Kidney (tissue), 14 donors: ENCODE measurements around the gene RIN2. TPM values are rescaled to one million over a fixed set of nuclear protein-coding genes. Genes with fewer than 3 reads are reported as not detected.
A peak's percentile ranks its signal among the peaks of the same experiment; 100 is the strongest.
"Not testable (repeated sequence)": the region's sequence is repeated elsewhere in the genome, so short reads cannot be mapped to it uniquely, and the experiment has no call there.

Experiments used
- DNase-seq, 5 donors: peaks; one replicate each; pipeline ENCODE4 v3.0.0-alpha.2; 2013 to 2020
- FAIRE-seq: peaks from 2 replicates; lab custom pipeline; 2012; peaks lifted over from hg19 to GRCh38; lab: Jason Lieb, UNC
- H3K27ac ChIP-seq, 2 donors: one replicate each; pipeline ENCODE4 v1.7.0; 2013; ENCODE audit warnings: low read depth in 2 of 2, low read length in 2 of 2, inconsistent platforms in 1 of 2
- H3K27me3 ChIP-seq: one replicate; pipeline ENCODE4 v1.7.1; 2013; ENCODE audit warnings: low read length, inconsistent platforms; ENCODE audit not compliant: control insufficient read depth, insufficient read depth
- H3K36me3 ChIP-seq, 3 donors: one replicate each; pipeline versions ENCODE4 v1.7.0 to v1.7.1; 2013; ENCODE audit warnings: low read length in 3 of 3, control low read depth in 1 of 3, inconsistent platforms in 1 of 3; ENCODE audit not compliant: insufficient read depth in 3 of 3, control insufficient read depth in 2 of 3
- H3K4me1 ChIP-seq, 3 donors: one replicate each; pipeline versions ENCODE4 v1.7.0 to v1.7.1; 2013; ENCODE audit warnings: low read length in 3 of 3, inconsistent platforms in 1 of 3, low read depth in 1 of 3; ENCODE audit not compliant: control insufficient read depth in 2 of 3, insufficient read depth in 2 of 3
- H3K4me3 ChIP-seq, 3 donors: one replicate each; pipeline versions ENCODE4 v1.7.0 to v1.8.1; 2013; ENCODE audit warnings: low read length in 3 of 3, control low read depth in 1 of 3, inconsistent platforms in 1 of 3
- H3K9ac ChIP-seq, 3 donors: one replicate each; pipeline versions ENCODE4 v1.7.0 to v1.7.1; 2013; ENCODE audit warnings: low read length in 3 of 3, control low read depth in 1 of 3, inconsistent platforms in 1 of 3
- H3K9me3 ChIP-seq, 3 donors: one replicate each; pipeline versions ENCODE4 v1.7.0 to v1.7.1; 2013; ENCODE audit warnings: low read length in 3 of 3, control low read depth in 1 of 3, inconsistent platforms in 1 of 3; ENCODE audit not compliant: control insufficient read depth in 2 of 3, insufficient read depth in 1 of 3
- intact Hi-C: fragments of 100-400 bp; cut with DNase I; formaldehyde crosslinking; loops from one replicate; pipeline ENCODE4 v1.11.1; 2022
- polyA plus RNA-seq: library from polyadenylated mRNA; stranded (reverse); fragments of 350-450 nt; fragmentation: Illumina TruSeq; extraction: RNeasy Lipid Tissue Mini Kit (QIAGEN cat#74804); gene quantifications from one replicate; pipeline ENCODE4 v1.2.3, GENCODE V29; 2014; ENCODE audit warnings: low read depth, low replicate concordance; ENCODE audit not compliant: insufficient read depth
- total RNA-seq: library from RNA; stranded (reverse); fragmentation: NEBNext Ultra II Directional; extraction: Animal tissue kit (Norgen Biotek cat#: 25700); gene quantifications from one replicate; pipeline ENCODE4 v1.2.1, GENCODE V29; 2021
- TF ChIP-seq, protein P1 (sequence below): IDR thresholded peaks from 3 replicates; pipeline ENCODE4 v1.5.1; 2012; ENCODE audit warnings: mild to moderate bottlenecking, moderate library complexity, borderline replicate concordance; ENCODE audit not compliant: insufficient read depth; ENCODE audit errors: extremely low read depth
- donor health status: control.
- donor health status: control.
- donor health status: control.
- donor health status: control.
- donor health status: control.
- donor health status: DM: yes; HTN: yes; CAD: no.
- donor health status: Normal renal cell carcinoma (clear cell type).

The RIN2 gene
- total and polyA plus RNA-seq, 2 donors from 2014 or later, result 20.2 to 109 TPM

- no peak for FAIRE-seq
- intact Hi-C loops, result no loop called here
These were observed 41.3 kb downstream of the RIN2 start for GRCh38 chr20:19799325-19799724.

GRCh38 chr20:19802099-19802491, 44.0 kb downstream of the RIN2 start:
- H3K27ac ChIP-seq, result peak overlapping the region; percentile 44 to 79
- intact Hi-C loops, result no loop called here
- DNase-seq (no peak), FAIRE-seq (no peak)
- peaks cover 0 to 10% (median 5%) of the 10 kb centered on the region in 3 donors for H3K4me1 ChIP-seq
- peaks cover 4 to 14% (median 9%) of the 10 kb centered on the region in 3 donors for H3K36me3 ChIP-seq
- no peak overlapping the region for H3K9ac ChIP-seq
- no peaks in the 10 kb centered on the region for H3K27me3 ChIP-seq
- no peaks in the 10 kb centered on the region for H3K9me3 ChIP-seq
- H3K4me3 ChIP-seq, result no peak overlapping the region
- TF ChIP-seq, protein P1, sequence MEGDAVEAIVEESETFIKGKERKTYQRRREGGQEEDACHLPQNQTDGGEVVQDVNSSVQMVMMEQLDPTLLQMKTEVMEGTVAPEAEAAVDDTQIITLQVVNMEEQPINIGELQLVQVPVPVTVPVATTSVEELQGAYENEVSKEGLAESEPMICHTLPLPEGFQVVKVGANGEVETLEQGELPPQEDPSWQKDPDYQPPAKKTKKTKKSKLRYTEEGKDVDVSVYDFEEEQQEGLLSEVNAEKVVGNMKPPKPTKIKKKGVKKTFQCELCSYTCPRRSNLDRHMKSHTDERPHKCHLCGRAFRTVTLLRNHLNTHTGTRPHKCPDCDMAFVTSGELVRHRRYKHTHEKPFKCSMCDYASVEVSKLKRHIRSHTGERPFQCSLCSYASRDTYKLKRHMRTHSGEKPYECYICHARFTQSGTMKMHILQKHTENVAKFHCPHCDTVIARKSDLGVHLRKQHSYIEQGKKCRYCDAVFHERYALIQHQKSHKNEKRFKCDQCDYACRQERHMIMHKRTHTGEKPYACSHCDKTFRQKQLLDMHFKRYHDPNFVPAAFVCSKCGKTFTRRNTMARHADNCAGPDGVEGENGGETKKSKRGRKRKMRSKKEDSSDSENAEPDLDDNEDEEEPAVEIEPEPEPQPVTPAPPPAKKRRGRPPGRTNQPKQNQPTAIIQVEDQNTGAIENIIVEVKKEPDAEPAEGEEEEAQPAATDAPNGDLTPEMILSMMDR, result no peak

More at GRCh38 chr20:19799325-19799724, 41.3 kb downstream of the RIN2 start:
- no peaks in the 10 kb centered on the region for H3K9me3 ChIP-seq
- H3K27me3 ChIP-seq, result no peaks in the 10 kb centered on the region
- peaks cover 2 to 14% (median 9%) of the 10 kb centered on the region in 3 donors for H3K36me3 ChIP-seq
- no peak for DNase-seq
- TF ChIP-seq, protein P1, result no peak
- H3K27ac ChIP-seq, result no peak overlapping the region
- peaks cover 0 to 2% (median 0%) of the 10 kb centered on the region in 3 donors for H3K4me1 ChIP-seq
- no peak overlapping the region for H3K9ac ChIP-seq
- no peak overlapping the region for H3K4me3 ChIP-seq

DNA sequence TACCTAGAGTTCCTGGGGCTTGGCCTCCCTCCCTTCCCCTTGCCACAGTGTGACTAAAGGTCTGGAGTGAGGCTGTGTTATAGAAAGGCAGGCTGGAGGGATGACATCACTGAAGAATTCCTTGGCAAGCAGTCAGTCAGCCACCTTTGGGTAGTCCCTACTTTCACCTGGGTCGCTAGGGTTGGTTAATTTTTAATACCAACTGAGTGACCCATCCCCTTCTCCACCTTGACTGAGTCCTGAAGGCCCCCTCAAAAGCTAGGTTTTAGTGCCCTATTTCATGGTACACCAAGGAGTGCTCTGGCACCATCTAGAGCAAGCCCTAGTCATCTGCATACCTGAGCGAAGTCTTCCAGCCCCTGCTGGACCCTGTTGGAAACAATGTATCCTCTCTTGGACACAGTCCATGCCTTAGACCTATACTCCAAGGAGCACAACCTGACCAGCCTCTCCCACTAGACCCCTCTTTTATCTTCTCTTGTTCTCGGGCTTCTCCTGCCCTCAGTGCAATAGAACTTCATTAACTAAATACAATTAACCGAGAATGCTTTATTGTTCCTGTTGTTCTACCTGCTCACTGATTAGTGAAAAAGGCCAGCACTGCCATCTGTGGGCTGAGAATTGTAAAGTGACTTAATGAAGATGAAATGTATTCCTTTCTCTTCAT, 44.6 kb downstream of the RIN2 start:
- no peak overlapping the region for H3K4me3 ChIP-seq
- H3K9ac ChIP-seq, result no peak overlapping the region
- FAIRE-seq (no peak), DNase-seq (peak in 2 of 5 donors; percentile 33 to 46)
- peaks cover 0 to 11% (median 5%) of the 10 kb centered on the region in 3 donors for H3K4me1 ChIP-seq
- no peaks in the 10 kb centered on the region for H3K27me3 ChIP-seq
- TF ChIP-seq, protein P1, result peak; percentile 46
- peaks cover 4 to 14% (median 9%) of the 10 kb centered on the region in 3 donors for H3K36me3 ChIP-seq
- intact Hi-C loops, result no loop called here
- no peaks in the 10 kb centered on the region for H3K9me3 ChIP-seq
- H3K27ac ChIP-seq, result peak overlapping the region; percentile 44 to 79

- H3K9ac ChIP-seq, FAIRE-seq, DNase-seq, H3K4me3 ChIP-seq, H3K27ac ChIP-seq, intact Hi-C loops, H3K36me3 ChIP-seq, H3K27me3 ChIP-seq, H3K9me3 ChIP-seq: not testable (repeated sequence)
- peaks cover 0 to 11% (median 5%) of the 10 kb centered on the region in 3 donors for H3K4me1 ChIP-seq
These were observed 48.2 kb downstream of the RIN2 start for GRCh38 chr20:19806276-19806675.
